ENCODE results near the gene C11orf86.

C11orf86 gene

GRCh38 chr11:67024966-67025365 is 49.9 kb downstream of the C11orf86 start:
- no peaks in the 10 kb centered on the region for H3K36me3 ChIP-seq (ENCODE audit: control insufficient read depth, insufficient read depth, low read length)
- no peak overlapping the region for H3K9ac ChIP-seq (ENCODE audit: low read depth, low read length)
- no peak overlapping the region for H3K4me3 ChIP-seq (ENCODE audit: low read depth, low read length)
- peaks cover 39% of the 10 kb centered on the region for H3K27me3 ChIP-seq (ENCODE audit: control insufficient read depth, insufficient read depth, low read length)
- no peak overlapping the region for H3K27ac ChIP-seq (ENCODE audit: low read depth, low read length)
- peaks cover 8% of the 10 kb centered on the region; the same call in 1 of the 2 replicates for H3K4me1 ChIP-seq (ENCODE audit: control insufficient read depth, insufficient read depth, low read length)
- no peaks in the 10 kb centered on the region for H3K9me3 ChIP-seq (ENCODE audit: control insufficient read depth, insufficient read depth, low read length)

- peaks cover 13% of the 10 kb centered on the region; the same call in 1 of the 2 replicates for H3K4me1 ChIP-seq (ENCODE audit: control insufficient read depth, insufficient read depth, low read length)
Measured at GRCh38 chr11:67025750-67026149, 50.6 kb downstream of the C11orf86 start.

More at GRCh38 chr11:67025750-67026149, 50.6 kb downstream of the C11orf86 start:
- Histone ChIP-seq H3K9me3 (ENCODE audit: control insufficient read depth, insufficient read depth, low read length) (no peaks in the 10 kb centered on the region), H3K9ac (ENCODE audit: low read depth, low read length) (no peak overlapping the region), H3K27ac (ENCODE audit: low read depth, low read length) (no peak overlapping the region), H3K27me3 (ENCODE audit: control insufficient read depth, insufficient read depth, low read length) (peaks cover 39% of the 10 kb centered on the region), H3K4me3 (ENCODE audit: low read depth, low read length) (no peak overlapping the region), H3K36me3 (ENCODE audit: control insufficient read depth, insufficient read depth, low read length) (no peaks in the 10 kb centered on the region)
